Measurements from ENCODE around the gene KIAA1755. TPM values are rescaled to one million over a fixed set of nuclear protein-coding genes. Genes with fewer than 3 reads are reported as not detected.

The KIAA1755 gene
- total and polyA plus RNA-seq, 10 of the 15 experiments (the other 5 are each of a cell fraction or from before 2014, with no cell fraction given), result not detected

- Histone ChIP-seq H3K4me3 (no peak overlapping the region), H2AFZ (ENCODE audit: control insufficient read depth, low read depth, low read length) (no peak overlapping the region), H4K20me1 (ENCODE audit: control insufficient read depth, insufficient read depth) (no peaks in the 10 kb centered on the region), H3K27ac (ENCODE audit: control insufficient read depth, insufficient read depth) (no peak overlapping the region), H3K4me1 (ENCODE audit: control insufficient read depth, insufficient read depth, low read length) (no peaks in the 10 kb centered on the region), H3K27me3 (replicated peaks in 1 of 2; ENCODE audit: control insufficient read depth in 2 of 2, insufficient read depth in 2 of 2, low read length in 1 of 2) (no peaks in the 10 kb centered on the region), H3K9me3 (replicated peaks; ENCODE audit: control insufficient read depth, insufficient read depth, low read length) (no peaks in the 10 kb centered on the region), H3K4me2 (ENCODE audit: control insufficient read depth, insufficient read depth) (no peak overlapping the region), H3K79me2 (ENCODE audit: control insufficient read depth, insufficient read depth, low read length) (no peaks in the 10 kb centered on the region), H3K9ac (ENCODE audit: control insufficient read depth, insufficient read depth, low read length) (no peak overlapping the region), H3K36me3 (ENCODE audit: control insufficient read depth in 2 of 2, insufficient read depth in 2 of 2, low read length in 1 of 2) (no peaks in the 10 kb centered on the region)
- DNase-seq (ENCODE audit: low read depth, low spot score) (no peak), ATAC-seq (no peak), FAIRE-seq (no peak)
- POLR2A ChIA-PET, result no interaction called here
- in situ Hi-C loops (cut with MboI) (no loop called here), intact Hi-C loops (cut with micrococcal nuclease; ENCODE audit: unreplicated experiment) (no loop called here)
- CTCF ChIA-PET, result no interaction called here
- SMC1A ChIA-PET (ENCODE audit: uncharacterized antibody, unreplicated experiment), result no interaction called here
- BruUV-seq (replicated peaks), result no TSS peak
- RAD21 ChIA-PET (ENCODE audit: unreplicated experiment), result no interaction called here
- TF ChIP-seq YBX1 (IDR thresholded peaks at IDR 0.05) (no peak), KDM1A (IDR thresholded peaks at IDR 0.05; ENCODE audit: borderline replicate concordance) (no peak), SIN3A (IDR thresholded peaks at IDR 0.05; ENCODE audit: low read depth, low read length) (no peak), SUPT20H (IDR thresholded peaks at IDR 0.05; ENCODE audit: borderline replicate concordance, control insufficient read depth, low read depth, low read length) (no peak), IRF4 (IDR thresholded peaks at IDR 0.05; ENCODE audit: low read depth, low read length) (no peak), CHD2 (IDR thresholded peaks at IDR 0.05; ENCODE audit: borderline replicate concordance, low read depth, low read length) (no peak), NFXL1 (IDR thresholded peaks at IDR 0.05; ENCODE audit: borderline replicate concordance) (no peak), JUND (IDR thresholded peaks at IDR 0.05; ENCODE audit: low read depth, low read length) (no peak), ZNF592 (IDR thresholded peaks at IDR 0.05) (no peak)
- TF ChIP-seq, protein P1, sequence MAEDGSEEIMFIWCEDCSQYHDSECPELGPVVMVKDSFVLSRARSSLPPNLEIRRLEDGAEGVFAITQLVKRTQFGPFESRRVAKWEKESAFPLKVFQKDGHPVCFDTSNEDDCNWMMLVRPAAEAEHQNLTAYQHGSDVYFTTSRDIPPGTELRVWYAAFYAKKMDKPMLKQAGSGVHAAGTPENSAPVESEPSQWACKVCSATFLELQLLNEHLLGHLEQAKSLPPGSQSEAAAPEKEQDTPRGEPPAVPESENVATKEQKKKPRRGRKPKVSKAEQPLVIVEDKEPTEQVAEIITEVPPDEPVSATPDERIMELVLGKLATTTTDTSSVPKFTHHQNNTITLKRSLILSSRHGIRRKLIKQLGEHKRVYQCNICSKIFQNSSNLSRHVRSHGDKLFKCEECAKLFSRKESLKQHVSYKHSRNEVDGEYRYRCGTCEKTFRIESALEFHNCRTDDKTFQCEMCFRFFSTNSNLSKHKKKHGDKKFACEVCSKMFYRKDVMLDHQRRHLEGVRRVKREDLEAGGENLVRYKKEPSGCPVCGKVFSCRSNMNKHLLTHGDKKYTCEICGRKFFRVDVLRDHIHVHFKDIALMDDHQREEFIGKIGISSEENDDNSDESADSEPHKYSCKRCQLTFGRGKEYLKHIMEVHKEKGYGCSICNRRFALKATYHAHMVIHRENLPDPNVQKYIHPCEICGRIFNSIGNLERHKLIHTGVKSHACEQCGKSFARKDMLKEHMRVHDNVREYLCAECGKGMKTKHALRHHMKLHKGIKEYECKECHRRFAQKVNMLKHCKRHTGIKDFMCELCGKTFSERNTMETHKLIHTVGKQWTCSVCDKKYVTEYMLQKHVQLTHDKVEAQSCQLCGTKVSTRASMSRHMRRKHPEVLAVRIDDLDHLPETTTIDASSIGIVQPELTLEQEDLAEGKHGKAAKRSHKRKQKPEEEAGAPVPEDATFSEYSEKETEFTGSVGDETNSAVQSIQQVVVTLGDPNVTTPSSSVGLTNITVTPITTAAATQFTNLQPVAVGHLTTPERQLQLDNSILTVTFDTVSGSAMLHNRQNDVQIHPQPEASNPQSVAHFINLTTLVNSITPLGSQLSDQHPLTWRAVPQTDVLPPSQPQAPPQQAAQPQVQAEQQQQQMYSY (CRISPR knock-in tag; IDR thresholded peaks at IDR 0.05), result no peak
- 83% methylated on average over 4 of the region's 5 CpGs for WGBS (ENCODE audit: insufficient coverage, insufficient replicate concordance, low lambda C conversion rate, missing lambda C conversion rate)
Measured at GRCh38 chr20:38277285-38277684, 16.8 kb upstream of the KIAA1755 start.

Measured in GM12878 (cell line).